ENCODE data around the gene MAPK7.
"Not testable (repeated sequence)": the region's sequence is repeated elsewhere in the genome, so short reads cannot be mapped to it uniquely, and the experiment has no call there.

MAPK7 gene

DNA sequence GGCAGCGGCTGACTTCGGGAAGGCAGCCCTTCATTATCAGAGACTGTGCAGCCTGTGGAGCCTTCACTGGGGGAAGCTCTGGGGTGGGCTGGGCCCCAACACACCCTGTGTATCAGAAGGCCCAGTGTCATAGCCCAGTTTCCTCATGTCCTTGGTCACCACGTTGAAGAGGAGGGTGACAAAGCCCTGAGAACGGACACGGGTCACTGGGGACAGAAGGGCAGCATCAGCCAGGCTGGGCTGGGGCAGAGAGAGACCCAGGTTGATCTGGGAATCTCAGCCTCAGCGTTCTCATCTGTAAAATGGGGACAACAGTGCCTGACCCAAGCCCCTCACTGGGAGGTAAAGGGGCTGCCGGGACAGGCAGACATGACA is 35.1 kb upstream of the MAPK7 start:
- DNase-seq (ENCODE audit: low read depth in 2 of 2): no peak

DNA sequence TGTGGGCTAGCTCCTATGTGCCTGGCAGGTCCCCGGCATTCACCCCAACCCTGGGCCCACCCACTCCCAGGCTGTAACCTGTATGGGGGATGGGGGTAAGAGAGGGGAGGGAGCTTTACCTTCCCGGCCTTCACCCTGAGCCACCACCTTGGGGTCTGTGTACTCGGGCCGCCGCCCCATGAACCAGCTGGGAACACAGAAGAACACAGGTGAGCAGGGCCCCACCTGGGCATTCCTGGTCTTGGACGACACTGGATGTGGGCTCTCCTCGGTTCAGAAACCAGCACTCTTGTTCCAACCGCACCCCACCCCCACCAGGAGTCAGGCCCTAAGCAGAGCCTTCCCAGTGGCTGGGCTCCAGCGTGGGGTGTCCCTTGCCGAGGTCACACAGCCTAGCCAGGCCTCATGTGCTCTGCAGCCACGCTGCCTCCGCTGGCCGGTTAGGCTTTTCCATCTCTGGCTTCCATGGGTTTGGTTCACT is 34.6 kb upstream of the MAPK7 start:
- DNase-seq (ENCODE audit: low read depth in 2 of 2): no peak

DNA sequence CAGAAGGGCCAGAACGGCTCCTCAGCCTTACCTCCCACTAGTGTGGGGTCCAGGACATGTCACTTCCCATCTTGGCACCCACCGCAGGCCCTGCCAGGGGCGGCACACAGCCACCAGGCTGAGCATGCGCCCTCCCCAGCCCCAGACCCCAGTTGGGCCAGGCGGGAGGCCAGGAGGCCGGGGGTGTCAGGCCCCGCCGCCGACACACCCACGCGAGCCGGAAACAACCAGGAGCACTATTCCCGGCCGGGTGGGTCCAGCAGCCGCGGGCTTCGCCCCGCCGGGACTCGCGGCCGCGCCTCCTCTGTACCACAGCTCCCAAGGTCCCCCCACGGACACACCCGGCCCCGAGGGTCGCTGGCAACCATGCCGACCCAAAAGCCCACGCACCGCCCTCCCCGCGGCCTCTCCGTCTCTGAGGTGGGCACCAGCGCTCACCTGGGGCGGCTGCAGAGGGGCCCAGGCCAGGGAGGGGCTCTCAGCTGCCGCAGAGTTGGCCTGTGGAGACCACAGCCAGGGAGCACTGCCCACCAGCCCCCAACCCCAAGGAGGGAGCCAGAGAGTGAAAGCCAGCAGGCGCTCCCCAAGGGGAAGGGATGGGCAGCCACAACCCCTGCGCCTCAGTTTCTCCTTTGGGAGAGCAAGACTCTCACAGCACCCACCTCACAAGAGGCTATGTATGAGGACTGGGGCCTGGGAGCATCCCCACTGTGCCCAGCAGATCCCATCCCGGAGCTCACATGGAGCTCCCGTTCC is 33.8 kb upstream of the MAPK7 start:
- no peak for DNase-seq (ENCODE audit: low read depth in 2 of 2)

DNA sequence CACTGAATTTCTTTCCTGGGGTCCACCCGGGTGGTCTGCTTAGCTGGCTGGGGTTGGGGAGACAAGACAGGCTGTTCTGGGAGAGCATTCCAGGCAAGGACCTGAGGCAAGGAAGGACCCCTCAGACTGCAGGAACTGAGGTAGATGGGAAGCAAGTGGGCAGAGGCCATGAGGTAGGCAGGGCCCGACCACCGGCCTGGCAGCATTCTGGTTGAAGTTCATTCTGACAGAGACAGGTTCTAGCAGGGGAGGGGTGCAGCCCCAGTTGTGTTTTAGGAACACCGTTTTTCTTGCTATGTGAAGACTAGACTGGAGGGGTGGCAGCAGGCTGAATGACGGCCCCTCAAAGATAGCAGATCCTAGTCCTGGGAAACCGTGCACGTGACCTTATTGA is 33.2 kb upstream of the MAPK7 start:
- no peak for DNase-seq (ENCODE audit: low read depth in 2 of 2)

DNA sequence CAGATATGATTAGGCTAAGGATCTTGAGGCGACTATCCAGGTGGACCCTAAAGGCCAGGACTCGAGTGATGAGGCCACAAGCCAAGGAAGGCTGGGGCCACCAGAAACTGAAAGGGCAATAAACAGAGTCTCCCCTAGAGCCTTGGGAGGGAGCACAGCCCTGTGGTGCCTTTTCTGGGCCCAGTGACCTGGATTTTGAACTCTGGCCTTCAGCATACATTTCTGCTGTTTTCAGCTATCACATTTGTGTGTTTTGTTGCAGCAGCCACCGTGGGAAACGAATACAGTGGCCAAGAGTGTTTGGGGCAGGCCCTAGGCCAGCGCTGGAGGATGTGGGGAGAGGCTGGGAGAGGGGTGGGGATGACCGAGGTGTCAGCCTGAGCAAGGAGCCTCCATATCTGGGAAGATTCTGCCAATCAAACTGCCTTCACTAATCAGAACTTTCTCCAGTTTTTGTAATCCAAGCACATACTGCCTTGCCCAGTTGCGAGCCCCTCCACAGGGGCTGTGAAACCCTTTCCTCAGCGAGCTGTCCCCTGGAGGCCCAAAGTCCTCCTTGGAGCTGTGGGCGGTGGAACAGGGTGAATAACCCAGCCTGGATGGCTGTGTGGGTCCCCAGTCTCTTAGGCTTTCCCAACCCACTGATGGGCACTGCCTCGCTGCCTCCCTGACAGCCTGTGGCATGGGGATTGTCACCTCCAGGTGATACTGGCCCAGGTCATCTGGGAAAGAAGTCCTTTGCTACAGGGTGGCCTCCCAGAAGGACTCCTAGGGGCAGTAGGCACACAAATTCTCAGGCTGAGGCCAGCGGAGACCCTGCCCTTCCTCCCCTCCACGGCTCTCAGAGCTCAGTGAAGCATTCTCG is 32.6 kb upstream of the MAPK7 start:
- no peak for DNase-seq (ENCODE audit: low read depth in 2 of 2)

DNA sequence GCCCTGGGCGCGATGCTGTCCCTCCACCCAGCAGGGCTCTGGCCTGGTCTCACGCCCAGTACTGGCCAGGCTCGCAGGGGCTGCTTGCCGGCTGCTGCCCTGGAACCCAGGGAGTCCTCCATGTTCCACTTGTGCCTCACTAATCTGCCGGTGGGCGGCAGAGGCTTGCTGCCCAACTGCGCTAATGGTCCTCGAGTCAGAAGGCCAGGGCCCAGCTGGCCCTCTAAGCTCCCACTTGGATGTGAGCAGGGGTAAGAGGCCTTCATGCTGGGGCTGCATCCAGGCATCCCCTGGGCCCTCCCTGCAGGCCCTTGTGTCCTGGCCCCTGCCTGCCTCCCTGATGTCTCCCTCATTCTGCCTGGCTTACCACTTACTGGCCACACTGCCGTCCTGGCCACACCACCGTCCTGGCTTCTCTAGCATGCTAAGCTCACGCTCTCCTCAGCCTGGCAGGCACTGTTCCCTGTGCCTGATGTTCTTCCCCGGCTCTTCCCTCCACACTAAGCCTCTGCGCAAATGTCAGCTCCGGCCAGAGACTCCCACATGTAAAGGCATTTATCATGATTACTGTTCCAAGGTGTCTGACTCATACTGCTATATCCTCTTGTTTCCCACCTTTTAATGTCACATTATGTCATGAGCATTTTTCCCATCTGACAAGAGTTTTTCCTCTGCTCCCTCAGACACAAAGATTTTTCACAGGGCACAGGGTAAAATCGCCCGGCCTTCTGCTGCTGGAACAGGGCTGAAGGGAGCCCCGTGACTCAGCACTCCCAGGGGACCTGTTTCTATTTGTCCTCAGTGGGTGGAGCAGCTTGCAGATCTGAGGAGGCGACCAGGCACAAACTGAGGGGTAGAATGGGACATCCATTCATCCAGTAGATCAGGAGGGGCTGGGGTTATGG is 31.7 kb upstream of the MAPK7 start:
- DNase-seq (ENCODE audit: low read depth in 2 of 2): no peak

DNA sequence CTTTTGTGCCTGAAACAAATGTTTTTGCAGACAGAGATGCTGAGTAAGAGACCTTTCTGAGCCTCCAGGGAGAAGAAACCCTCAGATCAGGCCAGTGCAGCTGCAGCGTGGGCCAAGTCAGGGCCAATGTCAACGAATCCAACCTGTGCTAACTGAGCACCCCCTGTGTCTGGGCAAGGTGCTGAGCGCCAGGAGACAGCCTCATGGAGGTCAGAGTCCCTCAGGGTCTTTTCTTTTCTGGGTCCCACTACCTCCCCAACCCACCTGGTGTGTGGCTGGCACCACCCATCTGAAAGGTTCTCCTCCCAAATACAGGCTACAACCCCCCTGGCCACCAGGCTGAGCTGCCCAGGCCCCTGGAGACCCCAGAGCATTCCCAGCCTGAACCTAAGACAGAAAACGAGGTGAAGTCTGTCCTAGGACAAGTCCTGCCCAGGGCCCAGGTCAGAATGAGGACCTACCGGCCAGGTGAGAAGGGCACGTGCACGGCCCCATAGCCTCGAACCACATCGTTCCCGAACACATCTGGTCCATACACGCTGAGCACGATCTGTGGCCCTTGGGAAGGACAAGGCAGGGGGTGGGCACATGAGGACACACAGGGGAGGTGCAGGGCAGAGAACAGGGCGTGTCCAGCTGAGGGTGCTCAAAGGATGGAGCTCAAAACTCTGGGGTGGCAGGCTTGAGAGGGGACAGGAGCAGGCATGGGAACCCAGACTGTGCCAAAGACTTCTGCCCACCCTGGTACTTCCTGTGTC is 30.8 kb upstream of the MAPK7 start:
- no peak for DNase-seq (ENCODE audit: low read depth in 2 of 2)

DNA sequence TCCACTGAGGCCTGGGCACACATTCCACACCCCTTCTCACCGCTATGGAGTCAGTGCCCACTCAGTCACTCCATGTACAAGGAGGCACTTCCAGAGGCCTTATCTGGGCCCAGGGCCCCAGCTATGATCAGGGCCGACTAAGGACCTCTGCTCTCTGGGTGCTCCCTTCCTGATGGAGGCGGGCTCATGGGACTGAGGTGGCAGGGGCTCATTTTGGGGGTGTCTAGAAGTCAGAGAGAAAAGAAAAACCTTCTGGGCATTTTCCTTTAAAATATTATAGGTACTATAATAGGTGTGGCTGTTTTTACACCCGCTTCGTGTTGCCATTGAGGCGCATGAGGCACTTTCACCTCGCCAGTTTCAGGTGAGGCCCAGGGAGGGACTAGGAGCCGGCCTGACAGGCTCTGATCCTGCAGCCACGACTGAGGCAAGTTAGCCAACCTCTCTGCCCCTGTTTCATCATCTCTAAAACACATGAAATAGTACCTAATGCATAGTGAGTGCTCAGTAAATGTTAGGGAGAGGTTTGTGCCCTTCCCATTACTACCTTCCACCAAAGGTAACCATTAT is 30.1 kb upstream of the MAPK7 start:
- DNase-seq (ENCODE audit: low read depth in 2 of 2): no peak

DNA sequence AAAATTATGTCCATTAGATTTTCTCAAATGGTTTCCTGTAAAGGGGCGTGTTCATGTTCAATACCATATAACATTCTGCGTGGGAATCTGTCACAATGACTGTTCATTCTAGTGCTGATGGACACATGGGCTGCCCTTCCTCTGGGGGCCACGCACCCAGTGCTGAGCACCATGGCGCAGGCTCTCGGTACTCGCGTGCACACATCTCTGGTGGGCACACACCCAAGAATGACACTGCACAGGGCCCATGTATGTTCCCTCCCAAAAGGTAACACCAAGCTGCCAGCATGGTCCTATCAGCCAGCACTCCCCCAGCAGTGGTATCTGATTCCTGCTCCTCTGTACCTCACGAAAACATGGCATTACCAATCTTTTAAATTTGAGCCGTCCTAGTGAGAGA is 29.5 kb upstream of the MAPK7 start:
- no peak for DNase-seq (ENCODE audit: low read depth in 2 of 2)

DNA sequence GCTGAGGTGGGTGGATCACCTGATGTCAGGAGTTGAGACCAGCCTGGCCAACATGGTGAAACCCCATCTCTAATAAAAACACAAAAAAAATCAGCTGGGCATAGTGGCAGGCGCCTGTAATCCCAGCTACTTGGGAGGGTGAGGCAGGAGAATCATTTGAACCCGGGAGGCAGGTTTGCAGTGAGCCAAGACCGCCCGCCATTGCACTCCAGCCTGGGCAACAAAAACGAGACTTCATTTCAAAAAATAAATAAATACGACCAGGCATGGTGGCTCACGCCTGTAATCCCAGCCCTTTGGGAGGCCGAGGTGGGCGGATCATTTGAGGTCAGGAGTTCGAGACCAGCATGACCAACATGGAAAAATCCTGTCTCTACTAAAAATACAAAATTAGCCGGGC is 24.9 kb upstream of the MAPK7 start:
- not testable (repeated sequence) for DNase-seq (ENCODE audit: low read depth in 2 of 2)

DNA sequence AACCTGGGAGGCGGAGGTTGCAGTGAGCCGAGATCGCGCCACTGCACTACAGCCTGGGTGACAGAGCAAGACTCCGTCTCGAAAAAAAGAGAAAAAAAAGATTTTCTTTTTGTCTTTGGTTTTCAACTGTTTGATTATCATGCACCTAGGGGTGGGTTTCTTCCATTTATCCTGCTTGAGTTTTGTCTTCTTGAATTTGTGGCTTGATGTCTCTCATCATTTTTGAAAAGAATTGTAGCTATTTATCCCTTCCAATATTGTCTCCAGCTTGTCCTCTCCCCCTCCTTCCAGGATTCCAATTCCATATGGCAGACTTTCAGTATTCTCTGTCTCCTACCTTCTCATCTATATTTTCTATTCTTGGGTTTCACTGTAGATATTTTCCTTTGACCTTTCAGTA is 23.6 kb upstream of the MAPK7 start:
- no peak for DNase-seq (ENCODE audit: low read depth in 2 of 2)

DNA sequence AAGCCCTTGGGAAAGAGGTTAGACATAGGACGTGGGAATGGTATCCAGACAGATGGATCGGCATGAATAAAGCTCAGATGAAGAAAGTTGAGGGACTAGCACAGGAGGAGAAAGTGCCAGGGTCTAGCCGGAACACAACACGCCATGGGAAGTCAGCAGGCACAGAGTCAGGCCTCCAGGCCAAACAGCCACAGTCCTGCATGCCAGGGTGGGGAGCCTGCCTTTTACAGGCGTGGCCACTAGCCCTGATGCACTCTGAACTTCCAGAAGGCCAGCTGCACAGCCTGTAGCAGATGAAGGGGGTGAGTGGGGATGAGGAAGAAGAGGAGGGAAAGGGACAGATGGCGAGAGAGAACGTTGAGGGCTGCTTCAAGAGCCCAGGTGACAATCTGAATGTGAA is 20.9 kb upstream of the MAPK7 start:
- DNase-seq (ENCODE audit: low read depth in 2 of 2): no peak

DNA sequence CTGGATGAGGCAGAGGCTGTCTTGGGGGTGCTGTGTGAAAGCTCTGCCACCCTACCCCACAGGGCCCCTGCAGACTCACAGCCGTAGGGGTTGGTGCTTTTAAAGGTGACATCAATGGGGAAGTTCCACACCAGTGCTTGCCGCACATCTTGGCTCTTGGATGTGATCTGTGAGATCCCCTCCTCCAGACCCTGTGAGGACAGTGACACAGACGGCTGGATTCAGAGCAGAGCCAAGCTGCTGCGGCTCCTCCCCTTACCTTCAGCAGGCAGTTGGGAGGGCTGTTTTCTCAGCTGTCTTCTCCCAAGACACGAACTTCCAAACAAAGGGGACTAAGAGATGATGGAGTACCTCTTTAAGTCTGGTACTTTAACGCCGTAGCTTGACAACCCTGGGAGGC is 20.5 kb upstream of the MAPK7 start:
- DNase-seq (ENCODE audit: low read depth in 2 of 2): no peak

DNA sequence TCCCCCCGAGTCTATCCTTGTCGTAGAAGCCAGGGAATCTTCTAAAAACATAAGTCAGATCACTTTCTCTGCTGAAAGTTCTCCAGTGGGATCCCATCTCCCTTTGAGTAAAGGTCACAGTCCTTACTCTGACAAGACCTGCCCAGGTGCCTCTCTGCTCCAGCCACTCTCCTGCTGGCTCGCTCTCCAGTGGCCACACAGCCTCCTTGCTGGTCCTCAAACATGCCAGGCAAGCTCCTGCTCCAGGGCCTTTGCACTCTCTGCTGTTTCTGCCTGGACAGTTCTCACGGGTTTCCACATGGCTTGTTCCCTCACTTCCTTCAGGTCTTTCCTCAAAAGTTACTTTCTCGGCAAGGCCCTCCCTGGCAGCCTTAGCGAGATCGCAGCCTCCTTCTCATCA is 19.1 kb upstream of the MAPK7 start:
- DNase-seq (ENCODE audit: low read depth in 2 of 2): no peak

DNA sequence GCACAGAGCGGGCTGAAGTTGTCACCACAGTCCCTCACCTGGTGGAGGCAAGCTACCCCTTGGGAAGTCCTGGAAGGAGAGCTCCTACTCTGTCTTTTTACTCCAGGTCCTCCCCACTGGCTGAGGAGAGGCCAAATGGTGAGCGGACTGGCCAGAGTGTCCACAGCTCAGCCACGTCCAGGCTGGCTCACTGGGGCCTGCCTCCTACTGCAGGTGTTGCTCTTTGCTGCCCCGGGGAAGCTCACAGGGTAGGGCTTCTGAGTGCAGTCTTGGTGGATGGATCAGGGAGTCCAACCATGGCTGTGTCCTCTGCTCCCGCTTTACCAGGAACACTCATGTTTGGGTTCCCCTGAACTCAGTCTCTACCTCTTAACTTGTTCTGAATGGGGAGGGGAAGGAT is 18.4 kb upstream of the MAPK7 start:
- no peak for DNase-seq (ENCODE audit: low read depth in 2 of 2)

DNA sequence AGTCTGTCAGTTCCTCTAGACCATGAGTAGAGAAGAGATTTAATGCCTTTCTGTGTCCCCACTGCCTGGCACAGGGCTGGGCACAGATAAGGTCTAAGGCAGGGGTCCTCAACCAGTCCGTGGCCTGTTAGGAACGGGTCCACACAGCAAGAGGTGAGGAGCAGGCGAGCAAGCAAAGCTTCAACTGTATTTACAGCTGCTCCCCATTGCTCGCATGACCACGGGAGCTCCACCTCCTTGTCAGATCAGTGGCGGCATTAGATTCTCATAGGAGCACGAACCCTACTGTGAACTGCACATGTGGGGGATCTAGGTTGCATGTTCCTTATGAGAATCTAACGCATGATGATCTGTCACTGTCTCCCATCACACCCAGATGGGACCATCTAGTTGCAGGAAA is 17.5 kb upstream of the MAPK7 start:
- no peak for DNase-seq (ENCODE audit: low read depth in 2 of 2)

DNA sequence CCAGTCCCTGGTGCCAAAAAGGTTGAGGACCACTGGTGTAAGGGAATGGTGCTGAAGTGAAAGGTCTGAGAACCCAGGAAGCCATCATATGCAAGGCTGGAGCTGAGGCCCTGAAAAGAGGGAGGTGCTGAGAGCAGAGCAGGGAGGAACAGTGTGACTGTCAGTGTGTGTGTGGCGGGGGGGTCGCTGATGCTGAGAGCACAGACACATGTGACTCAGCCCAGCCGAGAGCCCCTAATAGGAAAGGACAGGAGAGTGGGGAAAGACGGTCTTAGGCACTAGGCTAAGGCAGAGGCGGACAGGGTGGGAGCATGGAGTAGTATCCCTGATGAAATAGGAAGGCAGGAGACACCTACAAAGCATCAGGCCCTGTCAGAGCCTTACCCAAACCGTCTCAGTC is 17.0 kb upstream of the MAPK7 start:
- DNase-seq (ENCODE audit: low read depth in 2 of 2): no peak

DNA sequence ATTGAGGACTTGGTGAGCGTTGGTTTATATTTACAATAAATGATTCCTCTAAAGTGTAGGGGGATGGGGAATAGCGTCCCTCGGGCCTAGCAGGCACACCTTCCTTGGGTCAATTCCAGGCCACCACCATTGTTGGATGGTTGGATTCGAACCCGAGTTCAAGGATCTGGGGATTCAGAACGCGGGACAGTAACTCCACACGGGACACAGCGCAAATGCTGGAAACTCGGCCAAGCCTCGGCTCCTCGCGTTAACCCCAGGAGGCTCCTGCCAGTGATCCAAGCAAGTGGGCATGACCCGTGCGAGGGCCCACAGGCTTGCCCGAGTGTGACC is 16.4 kb upstream of the MAPK7 start:
- no peak for DNase-seq (ENCODE audit: low read depth in 2 of 2)

DNA sequence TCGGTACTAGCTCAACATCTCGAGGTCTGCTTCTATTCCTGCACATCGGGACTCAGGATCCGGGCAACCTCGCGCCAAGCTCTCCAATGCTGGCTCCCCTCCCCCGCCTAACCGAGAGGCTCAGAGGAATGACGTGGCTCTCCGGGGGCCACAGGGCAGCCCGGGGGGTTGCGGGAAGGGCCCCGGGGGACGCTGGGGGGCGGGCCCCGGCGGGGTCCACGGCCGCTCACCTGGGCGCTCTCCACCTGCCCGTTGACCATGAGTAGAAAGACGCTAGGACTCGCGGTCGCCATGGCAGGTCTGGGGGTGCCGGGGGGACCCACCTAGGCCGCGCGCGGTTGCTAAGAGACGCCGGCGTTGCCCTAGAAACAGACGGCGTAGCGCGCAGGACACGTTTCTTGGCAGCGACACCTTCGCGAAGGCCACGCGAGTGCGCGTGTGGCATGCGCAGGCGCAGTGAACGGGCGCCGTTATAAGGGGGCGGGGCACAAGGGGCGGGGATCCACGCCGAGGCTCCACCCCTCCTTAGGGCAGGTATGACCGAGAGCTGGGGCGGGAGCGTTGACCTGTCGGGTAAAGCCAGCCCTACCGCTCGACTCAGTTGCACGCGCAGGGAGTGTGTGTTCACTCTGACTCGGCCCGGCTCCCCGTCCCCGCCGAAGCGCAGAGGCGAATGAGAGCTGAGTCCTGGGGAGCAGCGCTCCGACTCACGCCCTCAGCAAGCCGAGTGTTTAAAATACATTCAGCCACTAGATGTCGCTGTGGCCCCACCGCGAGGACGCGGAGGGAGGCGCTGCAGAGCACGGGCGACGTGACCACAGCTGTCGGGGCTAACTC is 15.8 kb upstream of the MAPK7 start, which contains the start of gene B9D1:
Gene B9D1 (minus strand): TSS at position 447 of the 837 bp plus-strand sequence. CDS start 154 bp downstream, at position 293.
- DNase-seq (ENCODE audit: low read depth in 2 of 2): peak; percentile 90 to 92

DNA sequence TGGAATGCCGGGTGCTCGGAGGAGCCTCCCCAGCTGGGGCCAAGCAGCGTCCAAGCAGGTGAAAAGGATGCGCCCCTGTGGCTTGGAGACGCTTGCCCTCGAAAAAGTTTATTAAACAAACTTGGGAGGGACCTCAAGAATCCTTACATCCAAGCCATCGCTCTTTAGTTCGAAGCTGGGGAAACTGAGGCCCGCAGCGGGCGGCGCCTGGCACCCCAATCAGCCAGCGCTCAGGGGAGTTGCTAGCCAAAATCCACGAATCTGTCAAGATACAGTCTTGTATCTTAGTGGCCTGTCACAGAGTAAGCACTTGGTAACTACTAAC is 15.2 kb upstream of the MAPK7 start:
- no peak for DNase-seq (ENCODE audit: low read depth in 2 of 2)
